Measurements from ENCODE around the gene TPD52L2. TPM values are rescaled to one million over a fixed set of nuclear protein-coding genes. Genes with fewer than 3 reads are reported as not detected.
"Not testable (repeated sequence)": the region's sequence is repeated elsewhere in the genome, so short reads cannot be mapped to it uniquely, and the experiment has no call there.

The TPD52L2 gene
- total RNA-seq, 4 donors from 2014 or later, result 57.7 to 92.4 (median 59.8) TPM

DNA sequence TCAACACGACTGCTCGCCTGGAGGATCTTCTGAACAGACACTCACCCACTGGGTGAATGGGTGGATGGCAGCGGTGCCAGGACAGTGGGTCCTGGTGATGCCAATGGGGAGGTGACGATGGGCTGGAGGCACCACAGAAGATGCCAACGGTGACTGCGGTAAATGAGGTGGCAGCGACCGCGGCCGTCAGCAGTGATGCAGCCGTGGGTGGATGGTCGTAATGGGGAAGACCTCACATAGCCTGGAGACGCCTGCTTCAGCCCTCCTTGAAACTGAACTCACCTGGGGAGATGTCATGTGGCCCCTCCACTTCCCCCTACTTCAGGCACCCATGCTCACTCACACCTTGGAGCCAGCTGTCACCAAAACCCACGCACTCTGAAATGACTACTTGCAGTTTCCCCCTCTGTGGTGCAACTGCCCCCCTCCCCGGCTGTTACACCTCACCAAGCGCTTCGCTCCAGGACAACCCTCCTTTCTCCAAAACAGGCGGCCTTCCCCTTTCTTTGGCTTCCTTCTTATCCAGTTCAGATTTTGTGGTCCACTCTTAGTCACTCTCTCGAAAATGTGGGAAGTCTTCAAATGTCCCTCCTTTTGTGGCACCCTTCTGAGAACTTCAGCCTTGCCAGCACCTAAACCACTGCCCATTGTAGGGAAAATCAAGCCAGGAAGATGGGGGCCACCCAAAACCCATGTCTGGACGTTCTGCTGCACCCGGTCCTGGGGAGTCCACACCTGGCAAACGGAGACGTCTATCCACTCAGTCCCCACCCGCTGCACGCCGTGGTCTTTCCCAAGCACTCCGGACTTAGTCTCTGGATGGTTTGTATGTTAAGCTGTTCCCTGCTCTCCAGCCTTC lies 14.2 kb upstream of the TPD52L2 start:
- in situ Hi-C loops (cut with MboI; ENCODE audit: low sequenced_read_pairs in 4 of 4) (no loop called here), intact Hi-C loops (cut with DNase I; ENCODE audit: low total_unique reads) (no loop called here)
- Histone ChIP-seq H3K27ac (no peak overlapping the region), H3K27me3 (peaks cover 6 to 27% (median 24%) of the 10 kb centered on the region in 3 donors), H3K9me3 (no peaks in the 10 kb centered on the region), H3K4me3 (no peak overlapping the region), H3K36me3 (no peaks in the 10 kb centered on the region), H3K4me1 (peaks cover 45 to 49% of the 10 kb centered on the region in 2 donors)
- ATAC-seq (no peak), DNase-seq (no peak)
- TF ChIP-seq, protein P1, sequence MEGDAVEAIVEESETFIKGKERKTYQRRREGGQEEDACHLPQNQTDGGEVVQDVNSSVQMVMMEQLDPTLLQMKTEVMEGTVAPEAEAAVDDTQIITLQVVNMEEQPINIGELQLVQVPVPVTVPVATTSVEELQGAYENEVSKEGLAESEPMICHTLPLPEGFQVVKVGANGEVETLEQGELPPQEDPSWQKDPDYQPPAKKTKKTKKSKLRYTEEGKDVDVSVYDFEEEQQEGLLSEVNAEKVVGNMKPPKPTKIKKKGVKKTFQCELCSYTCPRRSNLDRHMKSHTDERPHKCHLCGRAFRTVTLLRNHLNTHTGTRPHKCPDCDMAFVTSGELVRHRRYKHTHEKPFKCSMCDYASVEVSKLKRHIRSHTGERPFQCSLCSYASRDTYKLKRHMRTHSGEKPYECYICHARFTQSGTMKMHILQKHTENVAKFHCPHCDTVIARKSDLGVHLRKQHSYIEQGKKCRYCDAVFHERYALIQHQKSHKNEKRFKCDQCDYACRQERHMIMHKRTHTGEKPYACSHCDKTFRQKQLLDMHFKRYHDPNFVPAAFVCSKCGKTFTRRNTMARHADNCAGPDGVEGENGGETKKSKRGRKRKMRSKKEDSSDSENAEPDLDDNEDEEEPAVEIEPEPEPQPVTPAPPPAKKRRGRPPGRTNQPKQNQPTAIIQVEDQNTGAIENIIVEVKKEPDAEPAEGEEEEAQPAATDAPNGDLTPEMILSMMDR (IDR thresholded peaks at IDR 0.05 in 4 of 5, conservative IDR thresholded peaks at IDR 0.05 in 1 of 5), result no peak
- no peak for TF ChIP-seq POLR2A (IDR thresholded peaks at IDR 0.05)

DNA sequence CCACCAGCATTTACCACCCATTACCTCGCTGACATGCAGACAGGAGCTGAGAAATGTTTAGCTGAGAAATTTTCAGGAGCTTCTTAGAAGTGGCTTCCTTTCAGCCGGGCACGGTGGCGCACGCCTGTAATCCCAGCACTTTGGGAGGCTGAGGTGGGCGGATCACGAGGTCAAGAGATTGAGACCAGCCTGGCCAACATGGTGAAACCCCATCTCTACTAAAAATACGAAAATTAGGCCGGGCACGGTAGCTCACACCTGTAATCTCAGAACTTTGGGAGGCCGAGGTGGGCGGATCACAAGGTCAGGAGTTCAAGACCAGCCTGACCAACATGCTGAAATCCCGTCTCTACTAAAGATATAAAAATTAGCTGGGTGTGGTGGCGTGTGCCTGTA lies 13.5 kb upstream of the TPD52L2 start:
- H3K36me3 ChIP-seq; H3K9me3 ChIP-seq; H3K4me3 ChIP-seq; DNase-seq; intact Hi-C loops (cut with DNase I; ENCODE audit: low total_unique reads); in situ Hi-C loops (cut with MboI; ENCODE audit: low sequenced_read_pairs in 4 of 4); ATAC-seq: not testable (repeated sequence)
- peaks cover 41 to 43% of the 10 kb centered on the region in 2 donors for H3K4me1 ChIP-seq
- peak overlapping the region in 1 of 4 donors; percentile 84 for H3K27ac ChIP-seq
- H3K27me3 ChIP-seq, result peaks cover 9 to 33% (median 30%) of the 10 kb centered on the region in 3 donors

DNA sequence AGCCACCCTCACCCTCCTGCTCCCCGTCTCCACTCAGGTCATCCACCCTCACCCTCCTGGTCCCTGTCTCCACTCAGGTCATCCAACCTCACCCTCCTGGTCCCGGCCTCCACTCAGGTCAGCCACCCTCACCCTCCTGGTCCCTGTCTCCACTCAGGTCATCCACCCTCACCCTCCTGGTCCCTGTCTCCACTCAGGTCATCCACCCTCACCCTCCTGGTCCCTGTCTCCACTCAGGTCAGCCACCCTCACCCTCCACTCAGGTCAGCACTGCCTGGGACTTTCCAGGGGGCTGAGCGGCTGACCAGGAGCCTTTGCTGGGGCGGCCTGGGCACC lies 11.4 kb upstream of the TPD52L2 start:
- H3K36me3 ChIP-seq; intact Hi-C loops (cut with DNase I; ENCODE audit: low total_unique reads): not testable (repeated sequence)

DNA sequence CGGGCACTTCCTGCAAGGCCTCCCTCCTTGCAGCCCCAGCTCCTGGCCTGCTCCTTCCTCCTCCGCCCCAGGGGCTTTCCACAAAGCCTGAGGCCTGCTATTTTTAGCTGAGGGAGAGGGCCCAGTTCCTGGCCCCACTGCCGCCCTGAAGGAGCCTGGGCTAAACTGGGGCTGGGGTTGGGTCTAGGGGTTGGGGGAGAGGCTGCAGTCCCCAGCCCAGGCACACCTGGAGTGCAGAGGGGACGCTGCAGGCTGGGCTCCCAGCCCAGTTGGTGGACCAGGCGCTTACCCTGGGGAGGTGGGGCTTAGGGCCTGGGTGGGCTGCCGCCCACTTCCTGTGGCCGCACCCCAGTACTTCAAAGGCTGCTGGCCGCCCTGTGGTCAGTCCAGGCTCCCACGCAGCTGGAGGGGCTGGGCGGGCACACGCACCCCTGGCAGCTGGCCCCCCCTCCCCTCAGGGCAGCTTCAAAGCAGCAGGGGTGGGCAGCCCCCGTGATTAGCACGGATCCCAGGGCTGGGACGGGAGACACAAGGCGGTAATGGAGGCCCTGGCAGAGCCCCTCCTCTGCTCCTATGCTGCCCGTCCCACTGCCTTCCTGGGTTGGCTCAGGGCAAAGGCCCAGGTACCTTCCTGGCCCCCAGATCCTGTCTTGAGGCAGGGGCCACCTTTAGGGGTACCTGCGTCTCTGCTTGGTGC lies 10.9 kb upstream of the TPD52L2 start:
- in situ Hi-C loops (cut with MboI; ENCODE audit: low sequenced_read_pairs in 4 of 4), result no loop called here
- ATAC-seq, result peak; percentile 15 to 34
- H3K36me3 ChIP-seq, result no peaks in the 10 kb centered on the region
- H3K4me3 ChIP-seq, result peak overlapping the region in 3 of 4 donors; percentile 23 to 49 (median 42)
- no peaks in the 10 kb centered on the region for H3K9me3 ChIP-seq
- H3K27ac ChIP-seq, result peak overlapping the region; percentile 70 to 84 (median 78)
- H3K4me1 ChIP-seq, result peaks cover 33 to 41% of the 10 kb centered on the region in 2 donors
- TF ChIP-seq POLR2A (IDR thresholded peaks at IDR 0.05), result no peak
- TF ChIP-seq, protein P1 (IDR thresholded peaks at IDR 0.05 in 4 of 5, conservative IDR thresholded peaks at IDR 0.05 in 1 of 5), result no peak
- intact Hi-C loops (cut with DNase I; ENCODE audit: low total_unique reads), result no loop called here
- no peak for DNase-seq
- H3K27me3 ChIP-seq, result peaks cover 9 to 37% (median 33%) of the 10 kb centered on the region in 3 donors

More for the DNA sequence above, 11.4 kb upstream of the TPD52L2 start:
- H3K27me3 ChIP-seq, result peaks cover 9 to 37% (median 33%) of the 10 kb centered on the region in 3 donors
- H3K27ac ChIP-seq, result peak overlapping the region; percentile 70 to 84 (median 78)
- in situ Hi-C loops (cut with MboI; ENCODE audit: low sequenced_read_pairs in 4 of 4); H3K4me3 ChIP-seq; H3K9me3 ChIP-seq; DNase-seq; ATAC-seq: not testable (repeated sequence)
- H3K4me1 ChIP-seq, result peaks cover 33 to 36% of the 10 kb centered on the region in 2 donors

DNA sequence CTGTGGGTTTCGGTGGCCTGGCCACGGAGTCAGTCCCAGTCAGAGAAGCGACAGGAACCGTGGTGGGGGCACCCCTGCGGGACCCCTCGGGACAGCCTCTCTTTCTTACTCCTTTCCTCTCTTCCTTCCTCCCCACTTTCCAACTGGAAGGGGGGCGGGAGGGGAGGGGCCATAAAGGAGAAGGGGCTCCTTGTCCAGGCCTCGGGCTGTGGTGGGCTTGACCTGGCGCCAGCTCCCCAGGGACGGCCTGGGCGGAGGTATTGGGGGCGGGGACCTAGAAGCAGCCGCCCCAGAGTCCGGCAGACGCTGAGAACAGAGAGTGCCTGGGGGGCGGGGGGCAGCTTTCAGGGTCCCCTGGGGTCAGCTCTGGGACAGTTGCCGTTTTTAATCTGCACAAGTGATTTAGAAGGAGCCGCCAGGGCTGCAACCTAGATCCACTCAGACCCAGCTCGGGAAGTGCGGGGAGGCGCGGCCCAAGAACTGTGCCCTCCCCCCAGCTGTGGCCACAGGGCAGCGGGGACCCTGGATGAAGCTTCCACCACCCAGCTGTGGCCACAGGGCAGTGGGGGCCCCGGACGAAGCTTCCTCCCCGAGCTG lies 10.2 kb upstream of the TPD52L2 start:
- H3K9me3 ChIP-seq, result no peaks in the 10 kb centered on the region
- H3K4me1 ChIP-seq, result peaks cover 33 to 48% of the 10 kb centered on the region in 2 donors
- H3K4me3 ChIP-seq, result peak overlapping the region in 3 of 4 donors; percentile 23 to 49 (median 42)
- H3K36me3 ChIP-seq, result no peaks in the 10 kb centered on the region
- intact Hi-C loops (cut with DNase I; ENCODE audit: low total_unique reads), result no loop called here
- peaks cover 9 to 37% (median 33%) of the 10 kb centered on the region in 3 donors for H3K27me3 ChIP-seq
- in situ Hi-C loops (cut with MboI; ENCODE audit: low sequenced_read_pairs in 4 of 4), result no loop called here
- TF ChIP-seq, protein P1 (IDR thresholded peaks at IDR 0.05 in 4 of 5, conservative IDR thresholded peaks at IDR 0.05 in 1 of 5), result no peak
- peak overlapping the region; percentile 70 to 84 (median 78) for H3K27ac ChIP-seq
- no peak for DNase-seq
- peak; percentile 18 to 27 for ATAC-seq

Measured in gastrocnemius medialis (tissue), 4 donors.